ENCODE measurements around the gene CHMP4B. TPM values are rescaled to one million over a fixed set of nuclear protein-coding genes. Genes with fewer than 3 reads are reported as not detected.

The CHMP4B gene
- total RNA-seq, 2 donors from 2014 or later = 57.6 to 63.5 TPM

GRCh38 chr20:33882481-33882880 lies 71.3 kb downstream of the CHMP4B start:
- Mint-ChIP-seq H3K27me3 (peaks cover 3% of the 10 kb centered on the region), H3K4me1 (peaks cover 6% of the 10 kb centered on the region), H3K36me3 (ENCODE audit: low read depth) (no peaks in the 10 kb centered on the region), H3K9me3 (peaks cover 7% of the 10 kb centered on the region), H3K4me3 (no peak overlapping the region), H3K27ac (no peak overlapping the region)
- ATAC-seq (replicated peaks) = no peak

GRCh38 chr20:33883164-33883563 lies 72.0 kb downstream of the CHMP4B start:
- peaks cover 6% of the 10 kb centered on the region for H3K4me1 Mint-ChIP-seq
- no peak for ATAC-seq (replicated peaks)
- H3K9me3 Mint-ChIP-seq = peaks cover 7% of the 10 kb centered on the region
- H3K27me3 Mint-ChIP-seq = peaks cover 3% of the 10 kb centered on the region
- H3K36me3 Mint-ChIP-seq (ENCODE audit: low read depth) = no peaks in the 10 kb centered on the region
- no peak overlapping the region for H3K27ac Mint-ChIP-seq
- no peak overlapping the region for H3K4me3 Mint-ChIP-seq

- Mint-ChIP-seq H3K27ac (peak overlapping the region; percentile 29), H3K36me3 (ENCODE audit: low read depth) (no peaks in the 10 kb centered on the region), H3K4me1 (peaks cover 6% of the 10 kb centered on the region), H3K27me3 (peaks cover 3% of the 10 kb centered on the region), H3K9me3 (peaks cover 4% of the 10 kb centered on the region), H3K4me3 (no peak overlapping the region)
- no peak for ATAC-seq (replicated peaks)
Observed at GRCh38 chr20:33884633-33885032, 73.5 kb downstream of the CHMP4B start.

GRCh38 chr20:33889312-33889711 lies 78.2 kb downstream of the CHMP4B start:
- Mint-ChIP-seq H3K9me3 (peaks cover 3% of the 10 kb centered on the region), H3K4me3 (no peak overlapping the region), H3K4me1 (peaks cover 4% of the 10 kb centered on the region), H3K27me3 (no peaks in the 10 kb centered on the region), H3K27ac (no peak overlapping the region), H3K36me3 (ENCODE audit: low read depth) (no peaks in the 10 kb centered on the region)
- no peak for ATAC-seq (replicated peaks)

GRCh38 chr20:33890557-33890956 lies 79.4 kb downstream of the CHMP4B start:
- ATAC-seq (replicated peaks) = no peak
- Mint-ChIP-seq H3K27ac (no peak overlapping the region), H3K36me3 (ENCODE audit: low read depth) (no peaks in the 10 kb centered on the region), H3K9me3 (peaks cover 3% of the 10 kb centered on the region), H3K4me1 (no peaks in the 10 kb centered on the region), H3K27me3 (no peaks in the 10 kb centered on the region), H3K4me3 (no peak overlapping the region)

GRCh38 chr20:33893314-33893713 lies 82.2 kb downstream of the CHMP4B start:
- Mint-ChIP-seq H3K4me1 (no peaks in the 10 kb centered on the region), H3K27me3 (peaks cover 8% of the 10 kb centered on the region), H3K9me3 (peaks cover 3% of the 10 kb centered on the region), H3K27ac (no peak overlapping the region), H3K4me3 (no peak overlapping the region), H3K36me3 (ENCODE audit: low read depth) (no peaks in the 10 kb centered on the region)
- ATAC-seq (replicated peaks) = no peak

- peaks cover 13% of the 10 kb centered on the region for H3K27me3 Mint-ChIP-seq
- no peak overlapping the region for H3K27ac Mint-ChIP-seq
- ATAC-seq (replicated peaks) = no peak
- H3K36me3 Mint-ChIP-seq (ENCODE audit: low read depth) = no peaks in the 10 kb centered on the region
- peaks cover 3% of the 10 kb centered on the region for H3K9me3 Mint-ChIP-seq
- H3K4me1 Mint-ChIP-seq = no peaks in the 10 kb centered on the region
- no peak overlapping the region for H3K4me3 Mint-ChIP-seq
Observed at GRCh38 chr20:33894798-33895197, 83.7 kb downstream of the CHMP4B start.

- Mint-ChIP-seq H3K27me3 (peaks cover 18% of the 10 kb centered on the region), H3K9me3 (peaks cover 3% of the 10 kb centered on the region), H3K36me3 (ENCODE audit: low read depth) (no peaks in the 10 kb centered on the region), H3K27ac (no peak overlapping the region), H3K4me1 (no peaks in the 10 kb centered on the region), H3K4me3 (no peak overlapping the region)
- ATAC-seq (replicated peaks) = no peak
Observed at GRCh38 chr20:33896509-33896908, 85.4 kb downstream of the CHMP4B start.

GRCh38 chr20:33897313-33897912 lies 86.3 kb downstream of the CHMP4B start:
- Mint-ChIP-seq H3K9me3 (no peaks in the 10 kb centered on the region), H3K27me3 (peaks cover 22% of the 10 kb centered on the region), H3K36me3 (ENCODE audit: low read depth) (no peaks in the 10 kb centered on the region), H3K27ac (no peak overlapping the region), H3K4me1 (no peaks in the 10 kb centered on the region), H3K4me3 (no peak overlapping the region)
- ATAC-seq (replicated peaks) = no peak

GRCh38 chr20:33899106-33899505 lies 88.0 kb downstream of the CHMP4B start:
- Mint-ChIP-seq H3K9me3 (no peaks in the 10 kb centered on the region), H3K27ac (no peak overlapping the region), H3K4me3 (no peak overlapping the region), H3K4me1 (no peaks in the 10 kb centered on the region), H3K36me3 (ENCODE audit: low read depth) (no peaks in the 10 kb centered on the region), H3K27me3 (peaks cover 25% of the 10 kb centered on the region)
- ATAC-seq (replicated peaks) = no peak

GRCh38 chr20:33900521-33901131 lies 89.5 kb downstream of the CHMP4B start:
- Mint-ChIP-seq H3K27me3 (peaks cover 29% of the 10 kb centered on the region), H3K36me3 (ENCODE audit: low read depth) (no peaks in the 10 kb centered on the region)

GRCh38 chr20:33901132-33901523 lies 90.0 kb downstream of the CHMP4B start:
- Mint-ChIP-seq H3K27ac (no peak overlapping the region), H3K4me3 (no peak overlapping the region), H3K27me3 (peaks cover 29% of the 10 kb centered on the region), H3K36me3 (ENCODE audit: low read depth) (no peaks in the 10 kb centered on the region), H3K9me3 (no peaks in the 10 kb centered on the region), H3K4me1 (no peaks in the 10 kb centered on the region)
- ATAC-seq (replicated peaks) = no peak

More at GRCh38 chr20:33900521-33901131, 89.5 kb downstream of the CHMP4B start:
- ATAC-seq (replicated peaks) = no peak
- Mint-ChIP-seq H3K4me1 (no peaks in the 10 kb centered on the region), H3K4me3 (no peak overlapping the region), H3K27ac (no peak overlapping the region), H3K9me3 (no peaks in the 10 kb centered on the region)

- no peaks in the 10 kb centered on the region for H3K4me1 Mint-ChIP-seq
- no peak overlapping the region for H3K4me3 Mint-ChIP-seq
- no peaks in the 10 kb centered on the region for H3K36me3 Mint-ChIP-seq (ENCODE audit: low read depth)
- no peaks in the 10 kb centered on the region for H3K9me3 Mint-ChIP-seq
- ATAC-seq (replicated peaks) = no peak
- H3K27ac Mint-ChIP-seq = no peak overlapping the region
- peaks cover 26% of the 10 kb centered on the region for H3K27me3 Mint-ChIP-seq
Observed at GRCh38 chr20:33902011-33902410, 90.9 kb downstream of the CHMP4B start.
